Measurements from ENCODE around the gene RSRP1. TPM values are rescaled to one million over a fixed set of nuclear protein-coding genes. Genes with fewer than 3 reads are reported as not detected.

The RSRP1 gene
- total and polyA plus RNA-seq, 12 donors, result 21.1 to 455 (median 28.1) TPM

GRCh38 chr1:25222606-25223005 lies 24.6 kb downstream of the RSRP1 start:
- no peaks in the 10 kb centered on the region for H3K27me3 ChIP-seq
- intact Hi-C loops (cut with DNase I), result loop anchor here in 5 of 10 donors (5.0 to 10.0 kb wide), 4 partner anchors 548 to 570 kb away; no protein-coding TSS in a partner anchor
- no peak overlapping the region for H3K27ac ChIP-seq
- ATAC-seq (no peak), DNase-seq (no peak)
- WGBS, 2 donors, result 88 to 90% methylated on average over 4 of the region's 4 CpGs
- no peaks in the 10 kb centered on the region for H3K9me3 ChIP-seq
- no peak for TF ChIP-seq CTCF (IDR thresholded peaks at IDR 0.05)
- no peak overlapping the region for H3K4me3 ChIP-seq
- H3K36me3 ChIP-seq, result peaks cover 2 to 86% (median 61%) of the 10 kb centered on the region in 9 donors
- H3K4me1 ChIP-seq, result no peaks in the 10 kb centered on the region

DNA sequence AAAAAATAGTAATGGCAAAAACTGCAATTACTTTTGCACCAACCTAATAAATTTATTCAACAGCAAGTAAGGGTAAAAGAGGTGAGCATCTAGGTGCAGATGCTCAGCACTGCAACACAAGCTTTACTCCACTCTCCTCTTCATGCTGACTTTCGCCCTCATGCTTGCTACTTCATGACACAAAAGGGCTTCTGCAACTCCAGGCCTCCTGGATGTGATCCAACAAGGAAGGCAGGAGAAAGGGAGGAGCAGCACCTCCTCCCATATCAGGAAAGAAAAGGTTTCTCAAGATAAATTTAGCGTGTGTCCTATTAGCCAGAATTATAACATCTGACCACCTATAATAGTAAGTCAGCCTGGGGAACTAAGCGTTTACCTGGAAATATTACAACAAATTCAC lies 26.6 kb downstream of the RSRP1 start:
- ATAC-seq (no peak), DNase-seq (no peak)
- WGBS, 2 donors, result 82 to 87% methylated on average over 3 of the region's 3 CpGs
- Histone ChIP-seq H3K36me3 (peaks cover 2 to 66% (median 42%) of the 10 kb centered on the region in 9 donors), H3K27ac (no peak overlapping the region), H3K4me1 (no peaks in the 10 kb centered on the region), H3K9me3 (no peaks in the 10 kb centered on the region), H3K4me3 (no peak overlapping the region), H3K27me3 (no peaks in the 10 kb centered on the region)
- TF ChIP-seq CTCF (IDR thresholded peaks at IDR 0.05), result no peak
- intact Hi-C loops (cut with DNase I), result loop anchor here in 5 of 10 donors (5.0 to 10.0 kb wide), 4 partner anchors 546 to 568 kb away; no protein-coding TSS in a partner anchor

DNA sequence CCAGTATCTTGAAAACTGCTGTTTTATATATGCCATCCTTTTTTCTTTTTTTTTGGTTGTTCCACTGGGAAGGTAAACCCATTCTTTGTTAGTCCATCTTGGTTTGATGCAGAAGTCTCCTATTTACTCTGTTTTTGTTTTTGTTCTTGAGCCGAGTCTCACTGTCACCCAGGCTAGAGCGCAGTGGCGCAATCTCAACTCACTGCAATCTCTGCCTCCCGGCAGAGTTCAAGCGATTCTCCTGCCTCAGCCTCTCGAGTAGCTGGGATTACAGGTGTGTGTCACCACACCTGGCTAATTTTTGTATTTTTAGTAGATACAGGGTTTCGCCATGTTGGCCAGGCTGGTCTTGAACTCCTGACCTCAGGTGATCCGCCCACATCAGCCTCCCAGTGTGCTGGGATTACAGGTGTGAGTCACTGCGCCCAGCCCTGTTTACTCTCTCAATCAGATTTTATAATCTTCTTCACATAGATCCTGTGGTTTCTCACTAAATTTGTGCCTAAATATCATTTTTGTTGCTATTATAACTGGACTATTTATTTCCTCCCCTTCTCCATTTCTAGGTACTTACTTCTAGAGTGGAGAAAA lies 27.5 kb downstream of the RSRP1 start:
- Histone ChIP-seq H3K27me3 (no peaks in the 10 kb centered on the region), H3K9me3 (no peaks in the 10 kb centered on the region), H3K27ac (no peak overlapping the region), H3K4me1 (no peaks in the 10 kb centered on the region), H3K4me3 (no peak overlapping the region), H3K36me3 (peaks cover 0 to 57% (median 34%) of the 10 kb centered on the region in 9 donors)
- no peak for ATAC-seq
- DNase-seq, result no peak
- TF ChIP-seq CTCF (IDR thresholded peaks at IDR 0.05), result no peak
- intact Hi-C loops (cut with DNase I), result loop anchor here in 5 of 10 donors (5.0 to 10.0 kb wide), 4 partner anchors 545 to 567 kb away; no protein-coding TSS in a partner anchor
- WGBS, 2 donors, result 98 to 99% methylated on average over 9 of the region's 9 CpGs

GRCh38 chr1:25217598-25218232 lies 29.5 kb downstream of the RSRP1 start:
- peaks cover 0 to 37% (median 22%) of the 10 kb centered on the region in 9 donors for H3K36me3 ChIP-seq
- no peaks in the 10 kb centered on the region for H3K4me1 ChIP-seq
- H3K27ac ChIP-seq, result no peak overlapping the region
- 80 to 82% methylated on average over 8 of the region's 8 CpGs for WGBS, 2 donors
- no peak overlapping the region for H3K4me3 ChIP-seq
- no peaks in the 10 kb centered on the region for H3K9me3 ChIP-seq
- DNase-seq (no peak), ATAC-seq (peak in 1 of 8 donors; percentile 25)
- H3K27me3 ChIP-seq, result no peaks in the 10 kb centered on the region
- intact Hi-C loops (cut with DNase I), result no loop called here
- no peak for TF ChIP-seq CTCF (IDR thresholded peaks at IDR 0.05)

Measured in heart right ventricle (tissue), 16 donors.